ENCODE measurements around the gene GRIK3.

The GRIK3 gene

GRCh38 chr1:37001703-37002102 lies 32.6 kb downstream of the GRIK3 start:
- no peak overlapping the region for H3K27ac ChIP-seq
- TF ChIP-seq ZFX (IDR thresholded peaks at IDR 0.05; ENCODE audit: borderline replicate concordance) (no peak), CTCF (IDR thresholded peaks at IDR 0.05) (no peak)

- TF ChIP-seq ZFX (IDR thresholded peaks at IDR 0.05; ENCODE audit: borderline replicate concordance): no peak
- H3K27ac ChIP-seq: no peak overlapping the region
Observed at GRCh38 chr1:36996106-36996505, 38.2 kb downstream of the GRIK3 start.

- no peak for TF ChIP-seq ZFX (IDR thresholded peaks at IDR 0.05; ENCODE audit: borderline replicate concordance)
- TF ChIP-seq CTCF (IDR thresholded peaks at IDR 0.05): no peak
- H3K27ac ChIP-seq: no peak overlapping the region
Observed at GRCh38 chr1:36994868-36995267, 39.4 kb downstream of the GRIK3 start.

- no peak for TF ChIP-seq ZFX (IDR thresholded peaks at IDR 0.05; ENCODE audit: borderline replicate concordance)
- no peak for TF ChIP-seq CTCF (IDR thresholded peaks at IDR 0.05)
- no peak overlapping the region for H3K27ac ChIP-seq
Observed at GRCh38 chr1:36994294-36994693, 40.0 kb downstream of the GRIK3 start.

GRCh38 chr1:36992139-36992943 lies 42.0 kb downstream of the GRIK3 start:
- no peak overlapping the region for H3K27ac ChIP-seq
- TF ChIP-seq CTCF (IDR thresholded peaks at IDR 0.05): no peak
- TF ChIP-seq ZFX (IDR thresholded peaks at IDR 0.05; ENCODE audit: borderline replicate concordance): no peak

DNA sequence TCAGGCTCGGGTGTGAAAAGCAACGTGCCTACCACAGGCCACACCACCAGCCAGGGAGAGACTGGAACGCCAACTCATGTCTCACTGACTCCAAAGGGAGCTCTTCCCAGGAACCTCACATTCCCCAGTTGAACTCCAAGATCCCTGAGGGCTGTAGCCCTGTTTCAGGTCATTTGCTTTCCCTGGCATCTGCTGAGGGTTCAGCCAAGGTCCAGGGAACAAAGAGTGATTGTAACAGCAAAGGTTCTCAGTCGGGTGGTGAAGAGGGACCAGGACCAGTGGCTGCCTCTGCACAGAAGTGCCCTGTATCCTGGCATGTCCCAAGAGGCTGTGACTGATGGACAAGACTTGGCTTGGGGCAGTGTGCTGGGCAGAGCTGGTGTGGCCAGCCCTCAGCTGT lies 42.8 kb downstream of the GRIK3 start:
- no peak for TF ChIP-seq ZFX (IDR thresholded peaks at IDR 0.05; ENCODE audit: borderline replicate concordance)
- TF ChIP-seq CTCF (IDR thresholded peaks at IDR 0.05): no peak
- H3K27ac ChIP-seq: no peak overlapping the region

DNA sequence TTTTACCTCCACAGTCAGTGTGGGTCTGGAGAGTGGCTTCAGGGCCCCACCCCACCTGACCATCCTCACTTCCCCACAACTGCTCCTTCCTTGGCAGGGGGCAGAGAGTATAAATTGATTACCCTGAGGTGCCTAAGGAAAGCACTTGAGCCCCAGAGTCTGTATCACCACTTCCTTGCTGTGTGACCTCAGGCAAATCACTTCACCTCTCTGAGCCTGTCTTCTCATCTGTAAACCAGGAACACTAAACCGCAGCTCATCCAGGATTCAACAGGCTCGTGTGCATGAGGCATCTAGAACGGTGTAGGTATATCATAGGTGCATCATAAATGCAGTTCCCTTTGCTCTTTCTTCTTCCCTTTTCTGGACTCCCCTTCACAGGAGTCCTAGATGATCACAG lies 43.4 kb downstream of the GRIK3 start:
- no peak overlapping the region for H3K27ac ChIP-seq
- no peak for TF ChIP-seq CTCF (IDR thresholded peaks at IDR 0.05)

DNA sequence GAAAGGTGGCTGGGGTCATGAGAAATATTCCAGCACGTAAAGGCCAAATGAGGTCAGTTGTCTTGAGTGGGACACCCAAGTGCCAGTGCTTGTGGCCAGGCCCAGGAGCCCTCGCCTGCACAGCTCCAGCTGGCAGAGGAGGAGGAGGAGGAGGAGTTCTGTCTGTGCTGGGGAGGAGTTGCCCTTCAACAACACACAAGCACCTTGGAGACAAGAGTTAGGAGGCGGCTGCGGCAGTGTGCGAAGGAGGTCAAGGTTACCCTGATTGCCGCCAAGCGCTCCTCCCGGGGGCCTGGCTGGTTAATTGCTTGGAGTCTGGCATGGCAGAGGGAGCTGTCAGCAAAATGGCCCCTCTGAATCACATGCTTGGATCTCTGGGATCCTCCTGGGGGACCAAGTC lies 45.1 kb downstream of the GRIK3 start:
- TF ChIP-seq ZFX (IDR thresholded peaks at IDR 0.05; ENCODE audit: borderline replicate concordance): no peak
- no peak overlapping the region for H3K27ac ChIP-seq

Data from 22Rv1 (cell line).